Heart left ventricle (tissue), 13 donors: ENCODE results near the gene RPS24.

Experiments used
- POLR2A ChIP-seq, 2 donors: fragments of 450-650 bp; IDR thresholded peaks; one replicate each; pipeline ENCODE4 v1.6.1; 2017; ENCODE audit warnings: antibody characterized with exemption in 2 of 2, mild to moderate bottlenecking in 2 of 2, moderate library complexity in 2 of 2
- TF ChIP-seq, protein P1 (sequence below), 12 donors: fragments of 200-600 bp; sonication (generic) in 4 of 12; IDR thresholded peaks; one replicate each; pipeline versions ENCODE4 v1.5.0 to v1.8.0; 2018 to 2022; ENCODE audit warnings: antibody characterized with exemption in 12 of 12, mild to moderate bottlenecking in 5 of 12
- donor health status: ischemic (EF 13 %, LVEDD 7.1; RV severe dilation, severe dysfunction).
- donor health status: DM: no; HTN: yes; CAD: no.
- donor health status: DM: no; HTN: no; CAD: no.
- donor health status: ischemic (EF 25% LVEDD 6.9; RV normal size, moderate dysfunction).
- donor health status: ischemic (EF 25% LVEDD 5.7; RV mildly dilated, moderate dysfunction).
- donor health status: ischemic (EF 35%, LVEDD 5.7; RV mildly dilated, moderate dysfunction).
- donor health status: nonischemic (EF 11% LVEDD 7.7; RV severe dilation, severe dysfunction).
- donor health status: DM: yes; HTN: yes; CAD: no.
- donor health status: PGD.
- donor health status: ischemic (EF 29% LVEDD 5.4; RV normal size, mild dysfunction).
- donor health status: nonischemic (EF 23%, LVEDD 6.1; RV moderate dilation, normal function).

DNA sequence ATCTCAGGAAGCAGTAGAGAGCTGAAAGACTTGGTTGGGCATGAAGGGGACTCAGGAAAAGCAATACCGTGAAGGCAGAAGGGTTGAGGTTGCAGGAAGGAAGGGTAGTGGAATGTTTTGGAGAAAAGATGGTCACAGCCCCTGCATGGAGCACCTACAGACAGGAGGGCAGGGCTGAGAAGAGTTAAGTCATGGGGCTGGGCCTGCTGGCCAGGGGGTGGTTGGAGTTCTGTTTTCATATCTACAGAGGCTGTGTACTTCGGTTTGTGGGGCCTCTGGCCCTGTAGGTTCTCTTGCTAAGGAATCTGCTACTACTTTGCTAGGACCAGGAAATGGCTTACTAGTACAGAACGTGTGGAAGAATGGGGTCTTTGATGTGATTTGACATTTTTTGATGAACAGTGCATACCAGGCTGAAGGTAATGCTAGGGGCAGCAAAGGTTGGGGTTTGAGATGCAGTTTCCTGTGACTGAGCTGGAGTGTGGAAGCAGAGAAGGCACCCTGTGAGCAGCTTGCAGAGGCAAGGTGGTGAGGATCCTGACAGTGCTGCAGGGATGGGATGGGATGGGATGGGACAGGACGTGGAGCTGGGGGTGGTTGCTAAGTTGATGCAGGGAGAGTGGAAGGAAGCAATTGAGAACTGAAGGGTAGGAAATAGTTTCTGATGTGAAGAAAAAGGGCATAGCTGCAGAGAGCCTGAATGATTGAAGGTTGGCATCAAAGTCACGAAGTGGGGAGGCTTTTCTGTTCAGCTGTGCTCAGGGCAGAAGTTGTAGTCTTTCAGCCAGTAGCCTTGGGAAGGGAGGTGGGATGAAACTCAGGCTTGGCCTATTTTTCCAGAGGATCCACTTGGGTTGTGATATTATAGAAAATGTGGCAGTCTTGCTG lies 7.8 kb downstream of the RPS24 start:
- TF ChIP-seq POLR2A (IDR thresholded peaks at IDR 0.05), result no peak
- TF ChIP-seq, protein P1, sequence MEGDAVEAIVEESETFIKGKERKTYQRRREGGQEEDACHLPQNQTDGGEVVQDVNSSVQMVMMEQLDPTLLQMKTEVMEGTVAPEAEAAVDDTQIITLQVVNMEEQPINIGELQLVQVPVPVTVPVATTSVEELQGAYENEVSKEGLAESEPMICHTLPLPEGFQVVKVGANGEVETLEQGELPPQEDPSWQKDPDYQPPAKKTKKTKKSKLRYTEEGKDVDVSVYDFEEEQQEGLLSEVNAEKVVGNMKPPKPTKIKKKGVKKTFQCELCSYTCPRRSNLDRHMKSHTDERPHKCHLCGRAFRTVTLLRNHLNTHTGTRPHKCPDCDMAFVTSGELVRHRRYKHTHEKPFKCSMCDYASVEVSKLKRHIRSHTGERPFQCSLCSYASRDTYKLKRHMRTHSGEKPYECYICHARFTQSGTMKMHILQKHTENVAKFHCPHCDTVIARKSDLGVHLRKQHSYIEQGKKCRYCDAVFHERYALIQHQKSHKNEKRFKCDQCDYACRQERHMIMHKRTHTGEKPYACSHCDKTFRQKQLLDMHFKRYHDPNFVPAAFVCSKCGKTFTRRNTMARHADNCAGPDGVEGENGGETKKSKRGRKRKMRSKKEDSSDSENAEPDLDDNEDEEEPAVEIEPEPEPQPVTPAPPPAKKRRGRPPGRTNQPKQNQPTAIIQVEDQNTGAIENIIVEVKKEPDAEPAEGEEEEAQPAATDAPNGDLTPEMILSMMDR (IDR thresholded peaks at IDR 0.05), result no peak
